ENCODE measurements around the gene ABCC1.

DNA sequence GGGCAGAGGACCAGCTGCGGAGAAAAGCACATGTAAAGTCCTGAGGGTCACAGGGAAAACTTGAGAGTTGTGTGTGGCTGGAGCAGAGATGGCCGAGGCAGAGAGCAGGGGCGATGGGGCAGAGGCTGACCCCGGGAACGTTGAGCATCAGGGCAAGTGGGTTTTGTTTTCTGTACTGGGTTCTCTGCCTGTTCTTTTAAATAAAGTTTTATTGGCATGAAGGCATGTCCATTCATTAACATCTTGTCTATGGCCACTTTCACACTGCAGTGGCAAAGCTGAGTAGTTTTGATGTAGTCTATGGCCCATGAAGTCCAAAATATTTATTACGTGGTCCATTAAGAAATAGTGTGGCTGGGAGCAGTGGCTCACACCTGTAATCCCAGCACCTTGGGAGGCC, 64.4 kb downstream of the ABCC1 start:
- no peak for TF ChIP-seq POLR2A (IDR thresholded peaks at IDR 0.05; ENCODE audit: low read length)
- TF ChIP-seq GATA1 (IDR thresholded peaks at IDR 0.05; ENCODE audit: low read depth, low read length) = no peak
